ENCODE measurements around the gene NUP62CL.
A peak's percentile ranks its signal among the peaks of the same experiment; 100 is the strongest.

Gene NUP62CL

DNA sequence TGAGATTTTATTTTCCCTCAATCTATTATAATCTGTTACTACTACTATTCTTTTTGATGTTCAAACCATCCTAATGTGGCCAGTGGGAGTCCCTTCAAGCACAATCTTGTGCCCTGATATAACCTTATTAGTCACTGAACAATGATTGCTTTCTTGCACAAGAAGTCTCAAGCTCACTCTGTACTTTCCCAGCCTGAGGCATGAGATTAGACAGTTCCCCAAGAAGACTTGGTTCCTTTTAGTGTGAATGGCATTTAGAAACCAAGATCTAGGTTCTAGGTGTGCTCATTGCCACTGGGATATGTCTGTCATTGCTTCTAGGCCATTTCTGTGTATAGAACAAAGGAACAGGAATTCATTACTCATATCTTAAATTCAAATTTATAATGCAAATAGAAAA is 59.6 kb downstream of the NUP62CL start:
- no peak for DNase-seq

DNA sequence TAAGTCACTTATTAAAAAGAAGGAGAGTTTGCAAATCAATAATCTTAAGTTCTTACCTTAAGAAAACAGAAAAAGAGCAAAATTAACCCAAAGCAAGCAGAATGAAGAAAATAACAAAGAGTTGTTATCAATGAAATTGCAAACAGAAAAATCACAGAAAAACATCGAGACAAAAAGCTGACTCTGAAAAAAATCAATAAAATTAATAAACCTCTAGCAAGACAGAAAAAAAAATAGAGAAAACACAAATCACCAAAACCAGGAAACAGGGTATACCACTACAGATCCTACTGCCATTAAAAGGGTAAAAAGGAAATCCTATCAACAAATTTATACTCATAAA is 70.3 kb downstream of the NUP62CL start:
- DNase-seq = no peak

DNA sequence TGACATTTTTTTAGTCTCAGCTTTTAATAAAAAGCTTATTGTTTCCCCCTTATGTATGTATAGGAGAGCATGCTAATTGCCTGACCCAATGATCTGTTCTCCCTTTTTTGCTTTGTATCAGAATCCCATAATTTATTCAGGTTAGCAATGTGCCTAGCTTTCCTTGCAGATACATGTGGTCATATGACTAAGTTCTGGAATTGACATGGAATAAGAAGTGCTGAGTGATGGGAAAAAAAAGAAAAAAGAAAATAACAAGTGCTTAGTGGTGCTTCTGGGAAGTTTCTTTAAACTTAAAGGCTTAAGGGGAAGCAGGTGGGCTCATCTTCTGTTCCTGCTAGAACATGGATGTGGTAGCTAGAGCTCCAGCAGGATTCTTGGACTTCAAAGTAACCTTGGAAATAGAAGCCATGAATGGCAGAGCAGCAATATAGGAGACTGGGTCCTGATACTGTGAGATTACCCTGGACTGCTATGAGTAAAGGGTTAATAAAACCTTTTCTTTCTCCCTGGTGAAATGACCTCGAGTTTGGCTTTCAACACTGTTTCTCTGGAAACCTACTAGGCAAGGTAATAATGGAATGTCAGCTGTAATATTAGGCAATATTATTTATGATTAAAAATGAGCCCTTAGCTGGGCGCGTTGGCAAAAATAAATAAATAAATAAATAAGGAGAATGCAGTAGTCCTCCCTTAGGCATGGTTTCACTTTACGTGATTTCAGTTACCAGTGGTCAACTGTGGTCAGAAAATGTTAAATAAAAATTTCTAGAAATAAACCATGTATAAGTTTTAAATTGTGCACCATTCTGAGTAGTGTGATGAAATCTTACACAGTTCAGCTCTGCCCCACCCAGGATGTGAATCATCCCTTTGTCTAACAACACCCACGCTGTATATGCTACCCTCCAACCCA is 70.9 kb downstream of the NUP62CL start:
- DNase-seq = no peak

DNA sequence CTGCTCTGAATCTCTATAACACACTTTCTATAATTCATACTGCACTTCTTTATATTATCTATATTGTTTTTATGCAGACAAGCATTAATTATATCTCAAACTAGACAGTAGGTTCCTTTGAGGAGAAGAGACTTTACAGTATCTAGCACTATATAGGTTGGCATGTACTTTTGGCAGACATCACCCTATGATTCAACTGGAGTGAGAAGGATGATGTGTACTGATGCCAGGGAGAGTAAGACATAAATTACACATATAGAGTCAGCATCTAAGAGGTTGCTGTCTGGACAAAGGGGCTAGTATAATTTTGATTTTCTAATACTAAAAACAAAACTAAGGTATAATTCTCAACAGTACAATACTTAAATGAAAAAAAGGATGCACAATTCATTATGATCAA is 82.5 kb downstream of the NUP62CL start:
- DNase-seq = no peak

DNA sequence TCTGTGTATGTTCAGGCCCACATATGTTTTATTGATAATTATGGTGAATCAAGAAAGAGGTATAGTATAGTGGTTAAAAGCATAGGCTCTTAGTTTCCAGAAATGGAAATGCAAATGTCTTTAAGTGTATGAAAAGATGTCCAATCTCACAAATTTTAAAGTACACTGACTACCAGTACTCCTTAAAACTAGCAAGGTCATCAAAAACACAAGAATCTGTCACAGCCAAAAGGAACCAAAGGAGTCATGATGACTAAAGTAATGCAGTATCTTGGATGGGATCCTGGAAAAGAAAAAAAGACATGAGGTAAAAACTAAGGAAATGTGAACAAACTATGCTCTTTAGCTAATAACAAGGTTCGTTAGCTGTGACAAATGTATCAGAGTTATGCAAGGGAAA is 87.0 kb downstream of the NUP62CL start:
- DNase-seq = no peak

DNA sequence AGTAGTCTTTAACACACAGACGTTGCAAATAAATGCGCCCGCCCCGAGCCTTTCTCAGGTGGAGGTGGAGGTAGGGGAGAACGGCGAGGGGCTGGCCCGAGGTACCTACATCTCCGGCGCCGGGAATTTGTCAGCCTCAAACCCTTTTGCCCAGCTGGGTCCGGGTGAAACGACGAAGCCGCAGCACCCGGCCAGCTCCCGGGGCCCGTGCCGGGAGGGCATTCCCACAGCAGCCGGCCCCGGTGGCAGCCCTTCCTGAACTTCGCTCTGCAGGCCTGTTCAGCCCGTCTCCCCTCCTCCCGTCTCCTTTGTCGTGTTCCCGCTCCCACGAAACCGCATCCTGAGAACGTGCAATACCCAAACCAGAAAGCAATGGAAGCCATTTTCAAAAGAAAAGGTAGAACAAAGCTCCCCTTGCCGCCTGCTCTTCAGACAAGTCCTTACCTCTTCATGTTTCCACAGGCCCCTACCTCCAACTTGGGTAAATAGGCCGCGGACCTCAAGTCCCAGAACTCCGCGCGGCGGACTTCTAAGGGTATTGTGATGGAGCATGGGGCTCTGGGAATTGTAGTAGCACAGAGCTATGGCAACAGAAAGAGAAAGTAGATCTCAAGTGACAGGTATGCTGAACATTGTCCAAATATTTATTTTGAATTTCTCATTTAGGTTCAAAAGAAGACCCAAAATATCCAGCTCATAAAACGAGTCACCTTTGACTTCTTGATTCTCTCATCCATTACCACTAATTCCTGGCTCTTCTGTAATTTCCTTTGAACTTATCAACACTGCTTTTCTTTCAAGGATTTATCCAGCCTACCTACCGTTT is 87.7 kb downstream of the NUP62CL start, which contains the start of gene RBM41:
TSS of gene RBM41 (minus strand) at position 501 of the 826 bp plus-strand sequence. CDS start at position 452, 49 bp downstream.
- peak; percentile 69 for DNase-seq

DNA sequence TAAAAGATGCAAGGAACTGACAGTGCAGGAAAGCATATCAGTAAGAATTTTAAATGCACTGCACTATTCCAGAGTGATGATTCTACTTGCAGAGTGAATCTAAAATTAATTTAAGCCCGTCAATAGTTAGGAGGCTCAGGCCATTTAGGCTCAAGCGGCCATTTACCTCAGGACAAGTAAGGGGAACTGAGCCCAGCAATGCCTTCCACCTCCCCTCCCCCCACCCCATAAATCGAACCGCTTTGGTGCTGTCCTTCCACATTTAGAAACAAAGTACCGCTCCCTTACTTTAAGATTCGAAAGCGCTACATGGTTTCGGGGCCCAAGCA is 88.3 kb downstream of the NUP62CL start:
- DNase-seq = no peak

DNA sequence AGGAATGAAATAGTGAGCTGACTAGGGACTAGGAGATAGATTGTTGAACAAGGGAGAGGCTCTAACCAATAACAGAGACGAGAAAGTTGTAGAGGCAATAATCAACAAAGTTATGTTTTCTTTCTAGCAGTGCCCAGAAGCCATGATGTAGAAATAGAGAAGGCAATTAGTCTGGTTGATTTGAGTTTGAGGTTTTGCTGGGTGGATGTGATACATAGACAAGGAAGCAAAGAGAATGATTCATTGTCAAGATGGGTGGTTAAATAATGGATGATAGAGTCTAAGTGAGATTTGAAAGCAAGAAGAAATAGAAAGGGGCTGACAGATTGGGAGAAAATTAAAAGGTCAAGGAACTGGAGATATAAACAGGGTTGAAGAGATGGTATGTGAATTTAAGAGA is 98.8 kb downstream of the NUP62CL start:
- DNase-seq = no peak

DNA sequence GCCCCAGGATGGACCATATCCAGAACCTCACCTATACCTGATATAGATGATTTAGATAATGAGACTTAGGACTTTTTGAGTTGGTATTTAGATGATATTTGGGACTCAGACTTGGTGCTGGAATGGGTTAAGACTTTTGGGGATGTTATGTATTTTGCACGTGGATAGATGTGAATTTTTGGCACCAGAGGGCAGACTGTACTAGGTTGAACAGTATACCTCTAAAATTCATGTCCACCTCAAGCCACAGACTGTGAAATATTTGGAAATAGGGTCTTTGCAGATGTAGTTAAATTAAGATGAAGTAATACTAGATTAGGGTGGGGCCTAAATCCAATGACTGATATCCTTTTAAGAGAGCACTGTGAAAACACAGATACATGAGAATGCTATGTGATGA is 103.3 kb downstream of the NUP62CL start:
- no peak for DNase-seq

DNA sequence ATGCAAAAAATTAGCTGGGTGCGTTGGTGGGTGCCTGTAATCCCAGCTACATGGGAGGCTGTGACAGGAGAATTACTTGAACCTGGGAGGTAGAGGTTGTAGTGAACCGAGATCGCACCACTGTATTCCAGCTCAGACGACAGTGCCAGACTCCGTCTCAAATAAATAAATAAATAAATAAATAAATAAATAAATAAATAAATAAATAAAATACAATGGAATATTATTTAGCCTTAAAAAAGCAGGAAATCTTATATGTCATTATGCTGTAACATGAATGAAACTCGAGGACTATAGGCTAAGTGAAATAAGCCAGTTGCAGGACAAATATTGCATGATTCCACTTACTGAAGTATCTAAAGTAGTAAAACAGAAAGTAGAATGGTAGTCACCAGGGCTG is 130.1 kb downstream of the NUP62CL start:
- no peak for DNase-seq

Measured in NCI-H1417 treated with DMSO at 0.1 percent for 48 hours (cell line).